H9 (cell line): Measurements from ENCODE around the gene PCBD2. TPM values are rescaled to one million over a fixed set of nuclear protein-coding genes. Genes with fewer than 3 reads are reported as not detected.

Experiments
- DNase-seq: peaks from one replicate; pipeline ENCODE4 v3.0.0-alpha.2; 2017
- H2AFZ ChIP-seq: one replicate; pipeline ENCODE4 v1.6.1; 2013; ENCODE audit warnings: mild to moderate bottlenecking, low read length, control low read depth, moderate library complexity
- H2AK5ac ChIP-seq: 2 replicates; pipeline ENCODE4 v1.6.1; 2013; ENCODE audit warnings: low read length, control low read depth, mixed read lengths; ENCODE audit not compliant: insufficient read length
- H2BK120ac ChIP-seq: one replicate; pipeline ENCODE4 v1.6.1; 2013; ENCODE audit warnings: low read depth, mild to moderate bottlenecking, low read length, control low read depth, inconsistent platforms; ENCODE audit not compliant: poor library complexity, severe bottlenecking
- H2BK12ac ChIP-seq: 2 replicates; pipeline ENCODE4 v1.6.1; 2013; ENCODE audit warnings: low read length, control low read depth, mixed read lengths, low read depth; ENCODE audit not compliant: insufficient read length
- H2BK15ac ChIP-seq: 2 replicates; pipeline ENCODE4 v1.6.1; 2013; ENCODE audit warnings: low read depth, low read length, control low read depth
- H2BK20ac ChIP-seq: one replicate; pipeline ENCODE4 v1.6.1; 2013; ENCODE audit warnings: low read depth, mild to moderate bottlenecking, low read length, control low read depth, inconsistent platforms; ENCODE audit not compliant: poor library complexity, severe bottlenecking
- H2BK5ac ChIP-seq: 2 replicates; pipeline ENCODE4 v1.6.1; 2013; ENCODE audit warnings: low read length, control low read depth, mixed read lengths; ENCODE audit not compliant: insufficient read length
- H3K14ac ChIP-seq: 2 replicates; pipeline ENCODE4 v1.6.1; 2013; ENCODE audit warnings: low read length, control low read depth; ENCODE audit not compliant: insufficient read depth
- H3K18ac ChIP-seq: 2 replicates; pipeline ENCODE4 v1.6.1; 2013; ENCODE audit warnings: low read depth, mild to moderate bottlenecking, mixed read lengths, low read length, control low read depth; ENCODE audit not compliant: insufficient read length
- H3K23ac ChIP-seq: 2 replicates; pipeline ENCODE4 v1.6.1; 2013; ENCODE audit warnings: low read length, control low read depth, mixed read lengths, low read depth; ENCODE audit not compliant: insufficient read length
- H3K23me2 ChIP-seq: 2 replicates; pipeline ENCODE4 v1.6.1; 2013; ENCODE audit warnings: low read depth, mild to moderate bottlenecking, mixed read lengths, low read length, control low read depth; ENCODE audit not compliant: insufficient read length, poor library complexity, severe bottlenecking
- H3K27ac ChIP-seq: 2 replicates; pipeline ENCODE4 v1.5.1; 2013; ENCODE audit warnings: low read length, control low read depth, mixed read lengths, low read depth; ENCODE audit not compliant: insufficient read length
- H3K27me3 ChIP-seq: 2 replicates; pipeline ENCODE4 v1.6.1; 2013; ENCODE audit warnings: low read length, control low read depth, inconsistent platforms; ENCODE audit not compliant: insufficient read depth
- H3K4ac ChIP-seq: 2 replicates; pipeline ENCODE4 v1.6.1; 2013; ENCODE audit warnings: low read depth, mild to moderate bottlenecking, control low read depth, inconsistent platforms, low read length, moderate library complexity
- H3K4me1 ChIP-seq: 2 replicates; pipeline ENCODE4 v1.6.1; 2013; ENCODE audit warnings: low read length, control low read depth, inconsistent platforms; ENCODE audit not compliant: insufficient read depth
- H3K4me2 ChIP-seq: 2 replicates; pipeline ENCODE4 v1.6.1; 2013; ENCODE audit warnings: low read length, control low read depth, mixed read lengths; ENCODE audit not compliant: insufficient read length, insufficient read depth
- H3K56ac ChIP-seq: 2 replicates; pipeline ENCODE4 v1.6.1; 2013; ENCODE audit warnings: low read depth, mild to moderate bottlenecking, mixed read lengths, low read length, control low read depth; ENCODE audit not compliant: insufficient read length
- H3K79me1 ChIP-seq: 2 replicates; pipeline ENCODE4 v1.6.1; 2013; ENCODE audit warnings: low read depth, mild to moderate bottlenecking, moderate library complexity, low read length, control low read depth, inconsistent platforms; ENCODE audit not compliant: insufficient read depth, poor library complexity, severe bottlenecking
- H3K79me2 ChIP-seq: 2 replicates; pipeline ENCODE4 v1.6.1; 2013; ENCODE audit warnings: low read length, control low read depth, inconsistent platforms; ENCODE audit not compliant: insufficient read depth
- H3K9ac ChIP-seq: 2 replicates; pipeline ENCODE4 v1.6.1; 2013; ENCODE audit warnings: low read length, control low read depth, mixed read lengths; ENCODE audit not compliant: insufficient read length; ENCODE audit errors: extremely low read depth
- H3K9me3 ChIP-seq: one replicate; pipeline ENCODE4 v1.6.1; 2013; ENCODE audit warnings: low read depth, low read length, inconsistent platforms; ENCODE audit not compliant: control insufficient read depth
- H3T11ph ChIP-seq: one replicate; pipeline ENCODE4 v1.6.1; 2013; ENCODE audit warnings: mild to moderate bottlenecking, low read length, control low read depth, inconsistent platforms
- H4K20me1 ChIP-seq: one replicate; pipeline ENCODE4 v1.6.1; 2013; ENCODE audit not compliant: control insufficient read depth, insufficient read length, insufficient read depth
- H4K5ac ChIP-seq: 2 replicates; pipeline ENCODE4 v1.6.1; 2013; ENCODE audit warnings: low read depth, mild to moderate bottlenecking, mixed read lengths, low read length, control low read depth; ENCODE audit not compliant: insufficient read length
- H4K8ac ChIP-seq: replicated peaks from 2 replicates; pipeline ENCODE4 v1.6.1; 2013; ENCODE audit warnings: low read length, control low read depth, mixed read lengths, low read depth; ENCODE audit not compliant: insufficient read length
- H4K91ac ChIP-seq: 2 replicates; pipeline ENCODE4 v1.6.1; 2013; ENCODE audit warnings: low read depth, mild to moderate bottlenecking, moderate library complexity, mixed read lengths, low read length, control low read depth; ENCODE audit not compliant: insufficient read length
- H3K27ac Mint-ChIP-seq, 3 experiments: 2 replicates in 2 of 3; 3 replicates in 1 of 3; pipeline ENCODE4 v1.8.0; 2020 to 2021; ENCODE audit warnings: mixed read lengths in 3 of 3, mild to moderate bottlenecking in 1 of 3, moderate library complexity in 1 of 3
- H3K27me3 Mint-ChIP-seq: 2 replicates; pipeline ENCODE4 v1.8.0; 2021; ENCODE audit warnings: low read depth, mild to moderate bottlenecking, moderate library complexity, mixed read lengths
- H3K36me3 Mint-ChIP-seq, 3 experiments: 2 replicates in 2 of 3; 3 replicates in 1 of 3; pipeline ENCODE4 v1.8.0; 2020 to 2021; ENCODE audit warnings: low read depth in 3 of 3, mixed read lengths in 3 of 3; ENCODE audit not compliant: insufficient read depth in 1 of 3
- H3K4me1 Mint-ChIP-seq, 2 experiments: 2 replicates each; pipeline ENCODE4 v1.8.0; 2020; ENCODE audit warnings: mixed read lengths in 2 of 2
- H3K4me3 Mint-ChIP-seq, 2 experiments: 2 replicates in 1 of 2; 3 replicates in 1 of 2; pipeline ENCODE4 v1.8.0; 2020 to 2021; ENCODE audit warnings: mild to moderate bottlenecking in 2 of 2, mixed read lengths in 2 of 2, moderate library complexity in 1 of 2
- H3K9me3 Mint-ChIP-seq, 2 experiments: 2 replicates in 1 of 2; 3 replicates in 1 of 2; pipeline ENCODE4 v1.8.0; 2020; ENCODE audit warnings: mild to moderate bottlenecking in 2 of 2, mixed read lengths in 2 of 2, moderate library complexity in 1 of 2
- CTCF ChIP-seq: fragments of 200-600 bp; sonication (generic); conservative IDR thresholded peaks from 3 replicates; pipeline ENCODE4 v1.8.0; 2021; ENCODE audit warnings: antibody characterized with exemption, mild to moderate bottlenecking
- total RNA-seq: library from RNA; stranded (reverse); gene quantifications from 2 replicates; pipeline ENCODE4 v1.2.1, GENCODE V29; 2021

Gene PCBD2
- total RNA-seq, 1 experiment from 2014 or later = 11.9 TPM

GRCh38 chr5:134963098-134963497 is 58.2 kb downstream of the PCBD2 start:
- no peak for TF ChIP-seq CTCF
- no peak overlapping the region for H2BK120ac ChIP-seq
- H3K14ac ChIP-seq = no peak overlapping the region; the same call in 1 of the 2 replicates
- H3T11ph ChIP-seq = no peak overlapping the region
- no peak overlapping the region for H3K18ac ChIP-seq
- H2AFZ ChIP-seq = no peak overlapping the region
- no peak overlapping the region for H3K4ac ChIP-seq
- no peaks in the 10 kb centered on the region for H3K27me3 ChIP-seq
- no peak overlapping the region for H3K4me3 Mint-ChIP-seq
- no peak overlapping the region for H3K9ac ChIP-seq
- no peak overlapping the region for H3K4me2 ChIP-seq
- no peak overlapping the region for H3K27ac Mint-ChIP-seq
- H4K20me1 ChIP-seq = no peaks in the 10 kb centered on the region
- H2BK15ac ChIP-seq = no peak overlapping the region
- H4K8ac ChIP-seq = no peak overlapping the region
- no peak overlapping the region for H3K23ac ChIP-seq
- no peak overlapping the region for H2BK12ac ChIP-seq
- H3K56ac ChIP-seq = no peak overlapping the region
- no peak overlapping the region for H3K27ac ChIP-seq
- H3K4me1 ChIP-seq = peaks cover 6% of the 10 kb centered on the region; the same call in 1 of the 2 replicates
- no peaks in the 10 kb centered on the region for H3K9me3 Mint-ChIP-seq
- DNase-seq = no peak
- no peaks in the 10 kb centered on the region for H3K79me2 ChIP-seq
- no peak overlapping the region for H2BK5ac ChIP-seq
- no peak overlapping the region for H4K91ac ChIP-seq
- no peaks in the 10 kb centered on the region for H3K23me2 ChIP-seq
- H2AK5ac ChIP-seq = no peak overlapping the region
- no peak overlapping the region for H4K5ac ChIP-seq
- no peaks in the 10 kb centered on the region for H3K9me3 ChIP-seq
- H3K4me1 Mint-ChIP-seq = peaks cover 10% of the 10 kb centered on the region in 2 experiments
- no peaks in the 10 kb centered on the region for H3K27me3 Mint-ChIP-seq
- no peak overlapping the region for H2BK20ac ChIP-seq
- no peaks in the 10 kb centered on the region for H3K79me1 ChIP-seq
- peaks cover 2 to 19% (median 12%) of the 10 kb centered on the region in 3 experiments; a peak in 5 of 7 replicates for H3K36me3 Mint-ChIP-seq
